HG03460 (cell line): ENCODE results near the gene ACSF3.

ENCODE experiments used
- ATAC-seq: cut with Tn5 transposase; IDR thresholded peaks from one replicate; pipeline ENCODE4 v1.9.1; 2021; ENCODE audit not compliant: unreplicated experiment

Gene ACSF3

GRCh38 chr16:89197633-89198416 lies 104.2 kb downstream of the ACSF3 start:
- ATAC-seq = no peak

- ATAC-seq = no peak
These were observed 105.0 kb downstream of the ACSF3 start for GRCh38 chr16:89198417-89199240.

- no peak for ATAC-seq
These were observed 105.8 kb downstream of the ACSF3 start for GRCh38 chr16:89199241-89200123.

GRCh38 chr16:89200124-89200849 lies 106.6 kb downstream of the ACSF3 start, which contains the start of gene SLC22A31:
Gene SLC22A31 (minus strand): TSS chr16:89200537. CDS start chr16:89200501, 36 bp downstream.
- ATAC-seq = no peak

GRCh38 chr16:89200850-89201411 lies 107.3 kb downstream of the ACSF3 start:
- ATAC-seq = no peak

- ATAC-seq = no peak
These were observed 108.1 kb downstream of the ACSF3 start for GRCh38 chr16:89201439-89202377.

GRCh38 chr16:89202422-89203215 lies 109.0 kb downstream of the ACSF3 start:
- no peak for ATAC-seq
